G401 (cell line): Measurements from ENCODE around the gene PCGF5. TPM values are rescaled to one million over a fixed set of nuclear protein-coding genes. Genes with fewer than 3 reads are reported as not detected.

Experiments used
- DNase-seq: peaks from one replicate; pipeline ENCODE4 v3.0.0-alpha.2; 2015; ENCODE audit warnings: low spot score
- in situ Hi-C: cut with HindIII; loops from 2 replicates; pipeline ENCODE4 v1.10.0; 2016; ENCODE audit warnings: low sequenced_read_pairs, mixed read lengths
- total RNA-seq: library from RNA; depleted of rRNA; stranded (reverse); fragments of >200 nt; shearing (Covaris generic); gene quantifications from 2 replicates; pipeline ENCODE4 v1.2.3, GENCODE V29; 2014

Gene PCGF5
- total RNA-seq, 1 experiment from 2014 or later: 0.07 TPM

- DNase-seq: no peak
- in situ Hi-C loops: no loop called here
Observed at GRCh38 chr10:91206837-91207474, 13.5 kb upstream of the PCGF5 start.

GRCh38 chr10:91208642-91209041, 11.8 kb upstream of the PCGF5 start:
- DNase-seq: no peak
- in situ Hi-C loops: no loop called here

- DNase-seq: peak; percentile 55
Observed at GRCh38 chr10:91210014-91210413, 10.4 kb upstream of the PCGF5 start.

GRCh38 chr10:91210435-91210834, 10.0 kb upstream of the PCGF5 start:
- in situ Hi-C loops: no loop called here
- DNase-seq: peak; percentile 87

More at GRCh38 chr10:91210014-91210413, 10.4 kb upstream of the PCGF5 start:
- in situ Hi-C loops: no loop called here

GRCh38 chr10:91211675-91212074, 8.8 kb upstream of the PCGF5 start:
- DNase-seq: no peak
- in situ Hi-C loops: no loop called here

- in situ Hi-C loops: no loop called here
- DNase-seq: no peak
Observed at GRCh38 chr10:91214911-91215310, 5.6 kb upstream of the PCGF5 start.

GRCh38 chr10:91215384-91215783, 5.1 kb upstream of the PCGF5 start:
- no peak for DNase-seq

GRCh38 chr10:91219371-91220193, 881 bp upstream of the PCGF5 start:
- no peak for DNase-seq
- in situ Hi-C loops: no loop called here

More at GRCh38 chr10:91215384-91215783, 5.1 kb upstream of the PCGF5 start:
- in situ Hi-C loops: no loop called here

- in situ Hi-C loops: no loop called here
- DNase-seq: no peak
Observed at GRCh38 chr10:91220954-91221675, 652 bp downstream of the PCGF5 start.

- DNase-seq: no peak
- in situ Hi-C loops: no loop called here
Observed at GRCh38 chr10:91226093-91226492, 5.6 kb downstream of the PCGF5 start.

DNA sequence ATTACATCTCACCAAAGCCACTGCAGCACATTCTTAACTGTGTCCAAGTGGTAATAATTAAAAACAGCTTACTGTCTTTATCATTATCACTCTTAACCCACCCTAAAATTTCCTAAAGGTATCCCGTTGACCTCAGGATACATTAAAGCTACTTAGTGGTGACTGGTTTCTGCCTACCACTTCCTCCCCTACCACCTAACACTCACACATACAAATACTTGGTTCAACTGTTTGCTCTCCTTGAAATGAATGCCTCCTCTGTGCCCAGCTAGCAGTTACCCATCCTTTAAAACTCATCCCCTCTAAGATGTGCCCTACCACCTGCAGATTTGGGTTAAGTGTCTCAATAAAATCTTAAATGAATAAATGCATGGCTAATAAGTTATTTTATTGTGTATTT, 7.1 kb downstream of the PCGF5 start:
- no peak for DNase-seq
- in situ Hi-C loops: no loop called here

DNA sequence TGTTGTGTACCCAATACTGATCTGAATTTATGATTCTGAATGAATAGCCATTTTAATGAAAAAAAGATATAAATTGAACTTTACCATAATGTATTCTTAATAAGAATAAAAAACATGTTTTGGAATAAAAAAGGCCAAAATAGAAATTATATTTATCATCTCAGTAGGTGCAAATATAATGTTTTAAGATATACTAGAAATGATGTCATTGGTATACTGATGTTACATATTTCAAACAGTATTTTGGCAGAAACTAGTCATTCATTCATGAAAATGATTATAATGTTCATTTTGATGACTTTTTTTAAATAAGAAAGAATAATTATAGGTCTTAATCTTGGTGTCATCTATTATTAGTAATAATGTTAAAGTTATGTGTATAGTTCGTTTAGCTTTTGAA, 9.2 kb downstream of the PCGF5 start:
- in situ Hi-C loops: no loop called here
- DNase-seq: no peak

DNA sequence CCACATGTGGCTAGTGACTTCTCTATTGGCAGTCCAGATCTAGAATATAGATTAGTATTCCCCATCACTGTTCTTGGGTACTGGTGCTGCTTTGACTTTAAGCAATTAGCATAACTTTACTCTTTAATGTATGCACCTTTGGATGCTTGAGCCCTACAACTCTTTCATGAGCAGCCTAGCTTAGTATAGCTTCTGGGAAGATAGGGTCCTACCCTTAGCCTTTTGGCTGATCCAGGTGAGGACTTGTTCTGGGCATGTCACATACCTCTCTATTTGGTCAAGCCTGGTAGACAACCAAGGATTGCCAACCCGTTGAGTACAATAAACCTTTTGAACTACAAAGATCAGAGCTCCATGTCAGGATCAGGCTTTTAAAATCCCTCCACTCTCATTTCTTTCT, 17.7 kb downstream of the PCGF5 start:
- no peak for DNase-seq
- in situ Hi-C loops: no loop called here

DNA sequence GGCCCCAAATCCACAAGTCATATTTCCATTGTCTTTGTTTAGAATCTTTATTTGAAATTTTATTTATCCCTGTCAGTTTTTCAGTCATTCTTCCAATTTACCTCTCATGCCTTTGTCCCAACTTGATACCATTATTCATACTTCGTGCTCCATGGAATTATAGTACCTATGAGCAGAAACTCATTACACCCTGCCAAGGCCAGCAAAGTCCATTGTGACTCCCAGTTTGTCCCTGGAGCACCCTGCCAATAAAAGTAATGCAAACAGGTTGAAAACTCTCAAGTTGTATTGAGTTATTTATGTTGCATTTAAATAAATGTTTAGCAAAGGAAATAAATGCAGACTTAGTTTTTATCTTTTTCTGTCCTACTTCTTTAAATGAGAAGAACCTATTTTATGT, 19.3 kb downstream of the PCGF5 start:
- no peak for DNase-seq
- in situ Hi-C loops: no loop called here

GRCh38 chr10:91242940-91243339, 22.5 kb downstream of the PCGF5 start:
- DNase-seq: no peak
- in situ Hi-C loops: no loop called here

GRCh38 chr10:91247360-91248111, 27.1 kb downstream of the PCGF5 start:
- peak; percentile 10 for DNase-seq
- in situ Hi-C loops: no loop called here

GRCh38 chr10:91249700-91250099, 29.2 kb downstream of the PCGF5 start:
- no peak for DNase-seq
- in situ Hi-C loops: no loop called here

GRCh38 chr10:91250341-91250740, 29.9 kb downstream of the PCGF5 start:
- in situ Hi-C loops: no loop called here

GRCh38 chr10:91251430-91252056, 31.1 kb downstream of the PCGF5 start:
- DNase-seq: peak; percentile 72

More at GRCh38 chr10:91250341-91250740, 29.9 kb downstream of the PCGF5 start:
- DNase-seq: peak; percentile 5

More at GRCh38 chr10:91251430-91252056, 31.1 kb downstream of the PCGF5 start:
- in situ Hi-C loops: no loop called here
